ENCODE measurements around the gene PUM2. TPM values are rescaled to one million over a fixed set of nuclear protein-coding genes. Genes with fewer than 3 reads are reported as not detected.

Gene PUM2
- total and polyA plus RNA-seq, 9 donors, result 40.3 to 148 (median 95.9) TPM

DNA sequence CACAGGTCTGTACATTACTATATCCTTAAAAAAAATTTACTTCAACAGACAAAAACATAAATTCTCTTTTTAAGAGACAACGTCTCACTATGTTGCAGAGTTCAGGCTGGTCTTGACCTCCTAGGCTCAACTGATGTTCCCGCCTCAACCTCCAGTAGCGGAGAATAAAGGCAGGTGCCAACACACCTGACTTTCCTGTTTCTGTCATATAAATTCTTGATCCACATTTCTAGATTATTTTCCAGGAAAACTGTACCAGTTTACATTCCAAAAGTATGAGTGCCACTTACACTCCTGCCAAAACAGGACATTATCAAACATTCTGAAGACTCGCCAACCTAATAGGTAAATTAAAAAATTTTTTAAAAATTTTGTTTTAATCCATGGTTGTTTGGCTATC lies 48.6 kb downstream of the PUM2 start:
- DNase-seq, result no peak
- Histone ChIP-seq H3K36me3 (no peaks in the 10 kb centered on the region), H3K4me3 (no peak overlapping the region), H3K4me1 (ENCODE audit: insufficient read depth) (no peaks in the 10 kb centered on the region), H3K27ac (no peak overlapping the region), H3K9me3 (no peaks in the 10 kb centered on the region), H3K27me3 (no peaks in the 10 kb centered on the region)
- intact Hi-C loops (cut with DNase I), result no loop called here
- WGBS, 3 donors, result 82 to 85% (median 84%) methylated on average over 4 of the region's 4 CpGs
- TF ChIP-seq, protein P1, sequence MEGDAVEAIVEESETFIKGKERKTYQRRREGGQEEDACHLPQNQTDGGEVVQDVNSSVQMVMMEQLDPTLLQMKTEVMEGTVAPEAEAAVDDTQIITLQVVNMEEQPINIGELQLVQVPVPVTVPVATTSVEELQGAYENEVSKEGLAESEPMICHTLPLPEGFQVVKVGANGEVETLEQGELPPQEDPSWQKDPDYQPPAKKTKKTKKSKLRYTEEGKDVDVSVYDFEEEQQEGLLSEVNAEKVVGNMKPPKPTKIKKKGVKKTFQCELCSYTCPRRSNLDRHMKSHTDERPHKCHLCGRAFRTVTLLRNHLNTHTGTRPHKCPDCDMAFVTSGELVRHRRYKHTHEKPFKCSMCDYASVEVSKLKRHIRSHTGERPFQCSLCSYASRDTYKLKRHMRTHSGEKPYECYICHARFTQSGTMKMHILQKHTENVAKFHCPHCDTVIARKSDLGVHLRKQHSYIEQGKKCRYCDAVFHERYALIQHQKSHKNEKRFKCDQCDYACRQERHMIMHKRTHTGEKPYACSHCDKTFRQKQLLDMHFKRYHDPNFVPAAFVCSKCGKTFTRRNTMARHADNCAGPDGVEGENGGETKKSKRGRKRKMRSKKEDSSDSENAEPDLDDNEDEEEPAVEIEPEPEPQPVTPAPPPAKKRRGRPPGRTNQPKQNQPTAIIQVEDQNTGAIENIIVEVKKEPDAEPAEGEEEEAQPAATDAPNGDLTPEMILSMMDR (IDR thresholded peaks at IDR 0.05), result no peak
- TF ChIP-seq POLR2A (IDR thresholded peaks at IDR 0.05) (no peak), EP300 (IDR thresholded peaks at IDR 0.05) (no peak)

- Histone ChIP-seq H3K4me1 (ENCODE audit: insufficient read depth) (no peaks in the 10 kb centered on the region), H3K36me3 (no peaks in the 10 kb centered on the region), H3K27me3 (no peaks in the 10 kb centered on the region), H3K9me3 (no peaks in the 10 kb centered on the region), H3K4me3 (no peak overlapping the region), H3K27ac (no peak overlapping the region)
- no peak for DNase-seq
- WGBS, 3 donors, result 81 to 97% (median 93%) methylated on average over 5 of the region's 5 CpGs
- intact Hi-C loops (cut with DNase I), result no loop called here
- no peak for TF ChIP-seq POLR2A (IDR thresholded peaks at IDR 0.05)
- TF ChIP-seq, protein P1 (IDR thresholded peaks at IDR 0.05), result no peak
- no peak for TF ChIP-seq EP300 (IDR thresholded peaks at IDR 0.05)
Observed at GRCh38 chr2:20300656-20301055, 50.0 kb downstream of the PUM2 start.

GRCh38 chr2:20299113-20299512 lies 51.5 kb downstream of the PUM2 start:
- TF ChIP-seq EP300 (IDR thresholded peaks at IDR 0.05) (no peak), POLR2A (IDR thresholded peaks at IDR 0.05) (no peak)
- TF ChIP-seq, protein P1 (IDR thresholded peaks at IDR 0.05), result no peak
- H3K27ac ChIP-seq, result no peak overlapping the region
- WGBS, 3 donors, result 76 to 81% (median 81%) methylated on average over 6 of the region's 6 CpGs
- no peaks in the 10 kb centered on the region for H3K27me3 ChIP-seq
- no peaks in the 10 kb centered on the region for H3K4me1 ChIP-seq (ENCODE audit: insufficient read depth)
- DNase-seq, result no peak
- H3K36me3 ChIP-seq, result no peaks in the 10 kb centered on the region
- intact Hi-C loops (cut with DNase I), result no loop called here
- no peaks in the 10 kb centered on the region for H3K9me3 ChIP-seq
- H3K4me3 ChIP-seq, result no peak overlapping the region

DNA sequence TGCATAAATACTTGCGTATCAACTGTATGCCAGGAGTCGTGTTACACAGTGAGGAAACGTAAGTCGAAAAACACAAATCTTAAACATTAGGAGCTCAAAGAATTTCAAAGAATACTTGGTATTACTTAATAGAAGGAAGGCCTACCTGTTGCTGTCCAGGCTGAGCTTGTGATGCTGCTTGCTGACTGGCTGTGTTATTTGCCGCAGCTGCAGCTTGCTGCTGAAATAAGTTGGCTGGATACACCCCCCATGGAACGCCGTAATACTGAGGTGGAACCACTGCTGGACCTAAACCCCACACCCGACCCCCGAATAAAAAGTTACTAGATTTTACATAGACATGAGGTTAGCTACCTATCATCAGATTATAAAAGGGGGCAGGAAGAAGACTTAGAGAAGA lies 56.4 kb downstream of the PUM2 start:
- no peaks in the 10 kb centered on the region for H3K4me1 ChIP-seq (ENCODE audit: insufficient read depth)
- 97% methylated on average over 9 of the region's 9 CpGs for WGBS, 3 donors
- no peaks in the 10 kb centered on the region for H3K36me3 ChIP-seq
- H3K27me3 ChIP-seq, result no peaks in the 10 kb centered on the region
- no peak for DNase-seq
- no peaks in the 10 kb centered on the region for H3K9me3 ChIP-seq
- no peak for TF ChIP-seq EP300 (IDR thresholded peaks at IDR 0.05)
- no peak for TF ChIP-seq POLR2A (IDR thresholded peaks at IDR 0.05)
- TF ChIP-seq, protein P1 (IDR thresholded peaks at IDR 0.05), result no peak
- intact Hi-C loops (cut with DNase I), result no loop called here
- H3K27ac ChIP-seq, result no peak overlapping the region
- H3K4me3 ChIP-seq, result no peak overlapping the region

- Histone ChIP-seq H3K9me3 (no peaks in the 10 kb centered on the region), H3K27me3 (no peaks in the 10 kb centered on the region), H3K27ac (no peak overlapping the region), H3K4me1 (ENCODE audit: insufficient read depth) (no peaks in the 10 kb centered on the region), H3K36me3 (no peaks in the 10 kb centered on the region), H3K4me3 (no peak overlapping the region)
- TF ChIP-seq EP300 (IDR thresholded peaks at IDR 0.05) (no peak), POLR2A (IDR thresholded peaks at IDR 0.05) (no peak)
- TF ChIP-seq, protein P1 (IDR thresholded peaks at IDR 0.05), result no peak
- intact Hi-C loops (cut with DNase I), result no loop called here
- DNase-seq, result no peak
- 91 to 97% (median 95%) methylated on average over 5 of the region's 5 CpGs for WGBS, 3 donors
Observed at GRCh38 chr2:20292984-20293383, 57.7 kb downstream of the PUM2 start.
